GM06990 (cell line): ENCODE data around the gene RFTN1.

Experiments
- DNase-seq: peaks from one replicate; pipeline ENCODE4 v3.0.0-alpha.2; 2011; ENCODE audit not compliant: insufficient read length; ENCODE audit errors: extremely low read depth
- H3K27me3 ChIP-seq: replicated peaks from 2 replicates; pipeline ENCODE4 v1.6.0; 2011; ENCODE audit warnings: low read length; ENCODE audit not compliant: control insufficient read depth, insufficient read depth
- H3K36me3 ChIP-seq: 2 replicates; pipeline ENCODE4 v1.5.1; 2011; ENCODE audit warnings: low read length; ENCODE audit not compliant: control insufficient read depth, insufficient read depth
- H3K4me3 ChIP-seq: replicated peaks from 2 replicates; pipeline ENCODE4 v1.5.1; 2011; ENCODE audit warnings: low read depth, mild to moderate bottlenecking, control low read depth, low read length
- TF ChIP-seq, protein P1 (sequence below): IDR thresholded peaks from 2 replicates; pipeline ENCODE4 v1.5.1; 2011; ENCODE audit warnings: low read length, control low read depth, mild to moderate bottlenecking, inconsistent platforms; ENCODE audit not compliant: insufficient read depth, poor library complexity, severe bottlenecking

Gene RFTN1

DNA sequence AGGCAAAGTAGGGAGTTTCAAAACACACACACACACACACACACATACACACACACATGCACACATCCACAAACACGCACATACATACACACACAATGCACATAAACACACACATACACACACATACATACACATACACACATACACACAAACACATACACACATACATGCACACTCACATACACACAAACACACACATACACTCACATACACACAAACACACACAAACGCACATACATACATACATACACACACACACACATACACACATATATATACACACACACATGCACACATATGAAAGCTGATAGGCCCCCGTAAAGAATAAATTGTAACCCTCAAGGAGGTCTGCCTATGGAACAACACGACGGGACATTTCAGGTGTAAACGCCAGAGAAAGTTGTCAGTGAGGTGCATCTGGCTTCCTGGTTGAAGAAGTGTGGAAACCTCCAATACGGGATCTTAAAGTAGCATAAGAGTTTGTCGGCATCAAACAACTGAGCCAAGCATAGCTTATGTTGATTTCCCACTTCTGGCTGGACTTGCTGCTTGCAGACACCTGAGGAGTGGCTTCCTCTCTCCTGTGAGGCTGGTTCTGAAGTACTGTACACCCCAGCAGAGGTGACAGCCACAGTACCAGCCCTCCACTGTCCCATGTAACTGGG, 5.8 kb downstream of the RFTN1 start:
- TF ChIP-seq, protein P1, sequence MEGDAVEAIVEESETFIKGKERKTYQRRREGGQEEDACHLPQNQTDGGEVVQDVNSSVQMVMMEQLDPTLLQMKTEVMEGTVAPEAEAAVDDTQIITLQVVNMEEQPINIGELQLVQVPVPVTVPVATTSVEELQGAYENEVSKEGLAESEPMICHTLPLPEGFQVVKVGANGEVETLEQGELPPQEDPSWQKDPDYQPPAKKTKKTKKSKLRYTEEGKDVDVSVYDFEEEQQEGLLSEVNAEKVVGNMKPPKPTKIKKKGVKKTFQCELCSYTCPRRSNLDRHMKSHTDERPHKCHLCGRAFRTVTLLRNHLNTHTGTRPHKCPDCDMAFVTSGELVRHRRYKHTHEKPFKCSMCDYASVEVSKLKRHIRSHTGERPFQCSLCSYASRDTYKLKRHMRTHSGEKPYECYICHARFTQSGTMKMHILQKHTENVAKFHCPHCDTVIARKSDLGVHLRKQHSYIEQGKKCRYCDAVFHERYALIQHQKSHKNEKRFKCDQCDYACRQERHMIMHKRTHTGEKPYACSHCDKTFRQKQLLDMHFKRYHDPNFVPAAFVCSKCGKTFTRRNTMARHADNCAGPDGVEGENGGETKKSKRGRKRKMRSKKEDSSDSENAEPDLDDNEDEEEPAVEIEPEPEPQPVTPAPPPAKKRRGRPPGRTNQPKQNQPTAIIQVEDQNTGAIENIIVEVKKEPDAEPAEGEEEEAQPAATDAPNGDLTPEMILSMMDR: no peak
- no peak for DNase-seq
- Histone ChIP-seq H3K27me3 (no peaks in the 10 kb centered on the region), H3K4me3 (peak overlapping the region; percentile 35), H3K36me3 (no peaks in the 10 kb centered on the region; the same call in 1 of the 2 replicates)

DNA sequence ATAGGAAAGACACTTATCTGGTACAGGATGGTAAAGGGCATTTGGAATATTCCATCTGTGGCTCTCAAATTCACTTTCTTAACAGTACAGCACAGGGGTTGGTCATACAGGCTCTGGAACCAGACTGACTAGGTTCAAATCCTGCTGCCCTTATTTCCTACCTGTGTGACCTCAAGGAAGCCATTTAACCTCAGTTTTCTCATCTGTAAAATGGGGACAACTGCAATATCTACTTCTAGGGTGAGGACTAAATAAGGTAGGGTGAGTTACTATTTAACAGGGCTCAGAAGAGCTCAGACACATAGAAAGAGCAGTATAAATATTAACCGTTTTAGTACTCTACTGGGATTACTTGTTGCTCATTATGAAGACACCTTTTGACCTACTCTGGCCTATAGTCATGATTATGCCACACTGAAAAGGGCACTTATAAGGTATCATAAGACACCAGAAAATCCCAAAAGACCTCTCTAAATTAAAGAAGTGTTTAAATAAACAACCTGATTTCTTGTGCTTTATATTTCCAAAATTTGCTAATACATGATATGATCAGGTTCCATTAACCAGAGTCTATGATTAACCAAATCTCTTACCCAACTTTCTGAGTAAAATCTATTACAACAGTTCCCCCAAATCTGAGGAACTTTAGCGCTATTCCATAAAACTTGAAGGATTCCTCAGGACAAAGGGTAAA, 6.5 kb downstream of the RFTN1 start:
- H3K27me3 ChIP-seq: no peaks in the 10 kb centered on the region
- H3K36me3 ChIP-seq: no peaks in the 10 kb centered on the region; the same call in none of the 2 replicates
- no peak for DNase-seq
- TF ChIP-seq, protein P1: no peak
- peak overlapping the region; percentile 35 for H3K4me3 ChIP-seq

DNA sequence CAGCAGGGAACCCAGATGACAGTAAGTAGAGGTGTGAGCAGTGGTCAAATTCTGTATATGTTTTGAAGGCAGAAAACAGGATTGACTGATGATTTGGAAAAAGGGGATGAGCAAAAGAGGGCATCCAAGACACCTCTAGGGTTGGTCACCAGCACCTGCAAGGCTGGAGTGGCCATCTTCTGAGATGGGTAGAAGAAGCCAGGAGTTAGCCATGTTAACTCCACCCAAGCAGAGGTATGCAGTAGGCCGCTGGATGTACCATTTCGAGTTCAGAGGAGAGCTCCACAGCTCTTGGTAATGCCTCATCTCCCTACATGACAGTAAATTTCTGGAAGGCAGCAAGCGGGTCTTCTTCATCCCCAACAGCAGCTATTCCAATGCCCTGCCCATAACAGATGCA, 7.0 kb downstream of the RFTN1 start:
- no peaks in the 10 kb centered on the region for H3K27me3 ChIP-seq
- no peaks in the 10 kb centered on the region; the same call in none of the 2 replicates for H3K36me3 ChIP-seq
- TF ChIP-seq, protein P1: no peak
- no peak for DNase-seq
- no peak overlapping the region for H3K4me3 ChIP-seq

- DNase-seq: no peak
- TF ChIP-seq, protein P1: no peak
- peaks cover 5% of the 10 kb centered on the region for H3K36me3 ChIP-seq
- no peaks in the 10 kb centered on the region for H3K27me3 ChIP-seq
- no peak overlapping the region for H3K4me3 ChIP-seq
Observed at GRCh38 chr3:16504692-16505091, 8.8 kb downstream of the RFTN1 start.

GRCh38 chr3:16504242-16504641, 9.3 kb downstream of the RFTN1 start:
- H3K27me3 ChIP-seq: no peaks in the 10 kb centered on the region
- peak; percentile 79 for DNase-seq
- peaks cover 5% of the 10 kb centered on the region for H3K36me3 ChIP-seq
- TF ChIP-seq, protein P1: no peak
- no peak overlapping the region for H3K4me3 ChIP-seq
